HPDE6-E6E7 (cell line): Measurements from ENCODE around the gene CYTH1.

Source experiments
- DNase-seq: peaks from one replicate; pipeline ENCODE4 v3.0.0; 2011; ENCODE audit warnings: missing footprints; ENCODE audit errors: extremely low spot score

The CYTH1 gene

DNA sequence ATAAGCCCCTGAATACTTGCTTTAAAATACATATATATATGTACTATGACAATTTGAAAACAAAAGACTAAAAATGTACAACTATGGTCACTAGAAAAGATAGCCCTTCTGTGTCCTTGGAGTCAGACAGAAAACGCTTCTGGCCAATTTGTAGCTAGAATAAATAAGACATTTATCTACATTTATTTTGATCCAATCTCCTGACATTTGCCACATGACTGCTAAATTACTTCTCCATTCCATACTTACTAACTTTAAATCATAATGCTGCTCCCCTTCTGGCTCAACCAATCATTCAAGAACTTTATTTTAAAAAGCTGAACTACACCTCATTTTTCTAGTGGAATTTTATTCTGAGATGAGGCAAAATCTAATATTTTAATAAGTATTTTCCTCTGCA is 65.8 kb downstream of the CYTH1 start:
- no peak for DNase-seq

DNA sequence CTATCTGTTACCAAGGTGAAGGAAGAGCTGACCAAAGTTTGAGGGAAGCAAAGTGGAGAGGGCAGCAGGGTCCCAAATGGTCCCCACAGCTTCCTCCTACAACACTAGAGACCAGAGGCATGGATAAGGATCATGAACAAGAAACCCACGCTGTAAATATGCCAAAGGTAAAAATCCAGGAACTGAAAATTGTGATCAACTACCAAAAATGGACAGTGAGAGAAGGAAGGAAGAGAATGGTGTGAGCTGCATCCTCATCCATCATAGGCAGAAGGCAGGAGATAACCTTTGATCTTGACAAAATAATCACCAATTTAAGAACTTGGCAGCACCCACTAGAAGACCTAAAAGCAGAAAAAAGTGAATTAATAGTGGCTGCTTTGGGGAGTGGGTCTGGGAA is 66.2 kb downstream of the CYTH1 start:
- DNase-seq: no peak

GRCh38 chr17:78715000-78715771 is 66.9 kb downstream of the CYTH1 start:
- no peak for DNase-seq

DNA sequence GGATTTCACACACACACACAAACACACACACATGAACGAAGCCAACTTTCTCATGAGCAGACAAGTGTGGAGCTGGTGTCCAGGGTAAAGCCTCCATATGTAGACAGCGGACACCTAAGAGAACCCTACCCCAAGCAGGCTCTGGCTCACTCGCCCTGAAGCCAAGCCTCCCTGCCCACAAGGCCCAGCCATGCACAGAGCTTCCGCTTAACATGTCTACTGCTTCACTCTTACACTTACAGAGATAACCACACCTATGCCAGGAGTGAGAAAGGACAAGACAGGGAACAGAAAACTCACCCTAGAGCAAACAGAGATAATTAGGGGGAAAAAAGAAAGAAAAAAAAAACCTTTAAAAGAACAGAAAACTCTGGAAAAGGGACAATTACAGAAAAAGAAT is 67.5 kb downstream of the CYTH1 start:
- no peak for DNase-seq

GRCh38 chr17:78712043-78712442 is 70.0 kb downstream of the CYTH1 start:
- no peak for DNase-seq

DNA sequence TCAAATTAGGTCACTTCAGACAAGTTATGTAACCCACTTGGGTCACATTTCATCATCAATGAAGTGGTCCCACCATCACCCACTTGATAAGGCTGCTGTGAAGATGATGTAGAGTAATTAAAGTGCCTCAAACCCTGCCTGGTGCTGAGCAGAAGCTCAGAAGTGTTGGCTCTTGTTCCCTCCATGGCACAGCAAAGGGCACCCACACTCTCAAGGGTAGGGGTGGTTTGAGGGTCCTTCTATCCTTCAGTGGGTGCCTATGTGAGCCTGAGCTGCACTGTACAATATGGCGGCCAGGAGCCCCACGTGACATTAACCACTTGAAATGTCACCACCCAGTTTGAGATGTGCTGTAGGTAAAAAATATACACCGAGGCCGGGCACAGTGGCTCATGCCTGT is 71.5 kb downstream of the CYTH1 start:
- no peak for DNase-seq

- no peak for DNase-seq
Observed at GRCh38 chr17:78709751-78710181, 72.3 kb downstream of the CYTH1 start.

DNA sequence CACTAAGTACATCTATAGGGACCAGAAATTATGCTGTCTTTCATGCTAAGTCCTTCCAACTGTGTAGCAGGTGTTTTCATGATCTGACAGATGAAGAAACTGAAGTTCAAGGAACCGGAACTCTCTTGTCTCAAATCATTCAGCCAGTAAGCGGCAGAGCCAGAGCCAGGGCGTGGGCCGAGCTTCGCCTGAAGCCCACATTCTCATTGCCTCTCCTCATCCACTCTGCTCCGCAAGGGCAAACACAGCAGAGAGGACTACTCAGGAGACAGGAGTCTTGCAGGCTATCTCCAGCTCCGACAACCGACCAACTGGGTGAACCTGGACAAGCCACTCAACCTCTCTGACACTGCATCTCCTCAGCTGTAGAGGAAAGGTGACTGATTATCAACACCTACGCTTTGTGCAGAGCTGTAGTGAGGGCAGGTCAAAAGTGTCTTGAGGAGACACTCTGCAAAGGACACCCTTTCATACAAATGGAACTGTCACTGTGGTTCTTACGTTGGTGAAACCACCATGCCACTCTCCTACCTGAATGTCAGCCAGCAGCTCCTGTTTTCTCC is 72.9 kb downstream of the CYTH1 start:
- DNase-seq: no peak

- DNase-seq: peak; percentile 88
Observed at GRCh38 chr17:78708510-78708973, 73.5 kb downstream of the CYTH1 start.

GRCh38 chr17:78707923-78708322 is 74.2 kb downstream of the CYTH1 start:
- no peak for DNase-seq

- no peak for DNase-seq
Observed at GRCh38 chr17:78707016-78707415, 75.1 kb downstream of the CYTH1 start.

- peak; percentile 87 for DNase-seq
Observed at GRCh38 chr17:78706271-78706915, 75.7 kb downstream of the CYTH1 start.

GRCh38 chr17:78705071-78705470 is 77.0 kb downstream of the CYTH1 start:
- DNase-seq: no peak

DNA sequence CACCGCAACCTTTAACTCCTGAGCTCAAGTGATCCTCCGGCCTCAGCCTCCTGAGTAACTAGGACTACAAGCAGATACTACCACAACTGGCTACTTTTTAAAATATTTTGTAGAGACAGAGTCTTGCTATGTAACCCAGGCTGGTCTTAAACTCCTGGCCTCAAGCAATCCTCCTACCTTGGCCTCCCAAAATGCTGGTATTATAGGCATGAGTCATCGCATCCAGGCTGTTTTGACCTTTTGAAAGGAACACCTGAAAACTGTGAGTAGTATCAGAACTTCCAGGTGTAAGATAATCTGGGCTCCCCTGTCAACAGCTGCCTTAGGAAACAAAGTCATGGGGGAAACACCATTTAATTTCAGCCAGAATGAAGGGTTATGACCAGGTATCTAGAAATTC is 77.5 kb downstream of the CYTH1 start:
- no peak for DNase-seq

- DNase-seq: no peak
Observed at GRCh38 chr17:78697554-78698343, 84.3 kb downstream of the CYTH1 start.

DNA sequence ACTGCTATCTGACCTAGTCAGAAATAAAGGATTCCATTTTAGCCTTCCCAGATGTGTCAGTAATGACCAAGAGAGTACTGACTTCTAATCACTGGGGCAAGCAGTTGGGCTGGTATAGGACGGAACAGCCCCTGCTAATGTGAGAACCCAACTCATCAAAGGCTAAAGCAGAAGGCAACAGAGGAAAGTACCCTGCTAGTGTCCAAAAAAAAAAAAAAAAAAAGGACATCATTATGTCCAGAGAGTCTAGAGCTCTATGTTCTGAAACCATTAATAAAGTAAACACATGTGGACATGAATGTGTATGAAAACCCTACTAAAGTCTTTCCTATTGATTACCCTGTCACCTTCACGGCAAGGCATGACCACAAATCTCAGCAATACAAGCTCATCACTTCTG is 85.0 kb downstream of the CYTH1 start:
- DNase-seq: no peak

DNA sequence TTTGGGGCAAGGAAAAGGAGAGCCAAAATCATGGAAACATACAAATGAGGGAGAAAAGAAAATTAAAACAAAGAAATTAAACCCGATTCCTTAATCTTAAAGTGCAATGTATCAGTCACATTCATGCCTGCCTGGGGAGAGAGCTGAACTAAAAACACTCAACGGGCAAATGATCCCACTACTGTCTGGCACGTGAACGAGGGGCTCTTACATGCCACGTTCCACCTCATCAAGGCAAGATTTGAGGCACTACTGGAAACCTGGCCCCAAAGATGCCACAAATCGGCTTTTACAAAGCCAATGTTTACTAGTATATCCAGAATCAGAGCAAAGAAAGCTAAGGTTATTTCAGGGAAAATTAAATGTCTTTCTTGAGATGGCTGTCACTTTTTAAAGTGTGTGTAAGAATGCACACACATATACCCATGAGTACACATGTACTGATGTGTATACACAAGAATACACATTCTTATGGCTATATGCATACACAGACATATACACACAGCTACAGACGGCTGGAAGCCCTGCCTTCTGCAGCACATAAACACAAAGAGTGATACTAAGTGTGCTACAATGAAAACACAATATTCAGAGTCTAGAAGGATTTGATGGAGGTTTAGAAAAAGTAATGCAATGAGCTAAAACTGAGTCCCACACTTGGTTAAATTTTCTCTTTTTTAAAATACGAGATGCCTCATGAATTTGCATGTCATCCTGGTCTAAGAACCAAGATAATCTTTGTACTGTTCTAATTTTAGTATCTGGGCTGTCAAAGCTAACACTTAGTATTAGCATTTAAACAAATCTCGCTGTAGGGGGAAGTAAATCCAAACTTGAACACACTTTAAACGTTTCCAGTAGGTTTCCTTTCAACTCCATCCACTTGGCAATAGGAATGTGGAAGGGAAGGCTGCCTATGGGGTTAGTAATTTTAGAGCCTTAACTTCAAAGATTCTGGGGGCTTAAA is 85.8 kb downstream of the CYTH1 start:
- no peak for DNase-seq

DNA sequence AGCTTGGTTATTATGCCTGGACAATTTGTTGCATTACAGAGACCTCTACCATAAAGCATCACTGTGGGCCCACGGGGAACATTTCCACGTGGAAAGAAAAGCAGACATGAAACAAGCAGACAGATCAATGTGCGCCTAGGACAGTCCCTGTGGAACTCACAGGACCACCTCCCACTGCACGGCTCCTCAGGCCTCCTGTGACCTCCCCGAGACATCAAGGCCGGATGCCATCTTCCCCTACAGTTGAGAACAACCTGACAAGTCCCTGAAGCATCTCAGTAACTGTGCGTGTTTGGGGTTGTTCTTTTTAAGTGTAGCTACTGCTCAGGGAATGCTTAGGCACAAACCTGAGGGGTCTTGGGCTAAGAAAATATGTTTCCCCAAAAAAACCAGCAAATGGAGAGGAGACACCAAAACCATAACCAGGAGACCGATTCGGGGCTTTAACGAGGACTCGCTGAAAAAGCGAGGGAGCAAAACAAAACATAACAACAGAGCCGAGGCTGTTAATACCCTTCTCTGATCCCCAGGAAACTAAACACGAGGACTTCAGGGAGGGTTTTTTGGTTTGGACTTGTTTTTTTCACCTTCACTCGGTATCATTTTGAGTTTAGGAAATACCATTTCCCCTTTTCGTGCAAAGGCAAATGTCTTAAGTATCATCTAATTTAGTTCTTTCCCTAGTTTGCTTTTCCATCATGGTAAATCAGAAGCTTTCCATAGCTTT is 87.1 kb downstream of the CYTH1 start:
- no peak for DNase-seq

- no peak for DNase-seq
Observed at GRCh38 chr17:78693346-78694083, 88.6 kb downstream of the CYTH1 start.
